Measurements from ENCODE around the gene PRX.
"Not testable (repeated sequence)": the region's sequence is repeated elsewhere in the genome, so short reads cannot be mapped to it uniquely, and the experiment has no call there.

Gene PRX

GRCh38 chr19:40433391-40434216 is 20.4 kb upstream of the PRX start:
- DNase-seq (ENCODE audit: low spot score) = peak; percentile 39

- not testable (repeated sequence) for DNase-seq (ENCODE audit: low spot score)
Measured at GRCh38 chr19:40432760-40433159, 19.6 kb upstream of the PRX start.

- DNase-seq (ENCODE audit: low spot score) = no peak
Measured at GRCh38 chr19:40431698-40432097, 18.5 kb upstream of the PRX start.

GRCh38 chr19:40430242-40430641 is 17.1 kb upstream of the PRX start:
- not testable (repeated sequence) for DNase-seq (ENCODE audit: low spot score)

- DNase-seq (ENCODE audit: low spot score) = not testable (repeated sequence)
Measured at GRCh38 chr19:40428197-40428596, 15.0 kb upstream of the PRX start.

- peak; percentile 100 for DNase-seq (ENCODE audit: low spot score)
Measured at GRCh38 chr19:40425450-40426287, 12.5 kb upstream of the PRX start, which contains the start of gene SERTAD1. SERTAD1 (minus strand) TSS chr19:40425992; CDS start chr19:40423546, 2,446 bp downstream.

- no peak for DNase-seq (ENCODE audit: low spot score)
Measured at GRCh38 chr19:40424637-40425449, 11.7 kb upstream of the PRX start.

GRCh38 chr19:40423938-40424337 is 10.8 kb upstream of the PRX start:
- DNase-seq (ENCODE audit: low spot score) = no peak

- DNase-seq (ENCODE audit: low spot score) = no peak
Measured at GRCh38 chr19:40422748-40423566, 9.8 kb upstream of the PRX start.

- no peak for DNase-seq (ENCODE audit: low spot score)
Measured at GRCh38 chr19:40421993-40422747, 9.0 kb upstream of the PRX start.

GRCh38 chr19:40420766-40421765 is 7.9 kb upstream of the PRX start:
- peak; percentile 73 for DNase-seq (ENCODE audit: low spot score)

- no peak for DNase-seq (ENCODE audit: low spot score)
Measured at GRCh38 chr19:40420451-40420765, 7.2 kb upstream of the PRX start.

- no peak for DNase-seq (ENCODE audit: low spot score)
Measured at GRCh38 chr19:40419780-40420179, 6.6 kb upstream of the PRX start.

GRCh38 chr19:40419066-40419612 is 6.0 kb upstream of the PRX start:
- no peak for DNase-seq (ENCODE audit: low spot score)

GRCh38 chr19:40418040-40418439 is 4.9 kb upstream of the PRX start:
- no peak for DNase-seq (ENCODE audit: low spot score)

GRCh38 chr19:40417643-40417981 is 4.4 kb upstream of the PRX start:
- no peak for DNase-seq (ENCODE audit: low spot score)

- DNase-seq (ENCODE audit: low spot score) = no peak
Measured at GRCh38 chr19:40416918-40417642, 3.9 kb upstream of the PRX start.

GRCh38 chr19:40415768-40416167 is 2.6 kb upstream of the PRX start:
- no peak for DNase-seq (ENCODE audit: low spot score)
